Activated CD8-positive, alpha-beta T cell treated with anti-CD3 and anti-CD28 coated beads, Interleukin-2, amount 10 ng/mL, durations not matched to agents 7 days and 5 days (primary cell): ENCODE data around the gene USP37. TPM values are rescaled to one million over a fixed set of nuclear protein-coding genes. Genes with fewer than 3 reads are reported as not detected.
"Not testable (repeated sequence)": the region's sequence is repeated elsewhere in the genome, so short reads cannot be mapped to it uniquely, and the experiment has no call there.

ENCODE experiments used
- ATAC-seq: fragments of 150-1000 bp; cut with Tn5 transposase; one replicate; pipeline ENCODE4 v1.10.0; 2021; ENCODE audit warnings: moderate library complexity
- CTCF ChIA-PET: fragments of 350-600 bp; sonication (Branson Sonifier 250); formaldehyde crosslinking; loops from one replicate; lab custom pipeline; 2021; ENCODE audit warnings: antibody characterized with exemption; lab: Charles Lee
- POLR2A ChIA-PET: fragments of 350-600 bp; sonication (Branson Sonifier 250); formaldehyde crosslinking; loops from one replicate; lab custom pipeline; 2021; ENCODE audit warnings: antibody characterized with exemption; lab: Charles Lee
- DNase-seq: peaks from one replicate; pipeline ENCODE4 v3.0.0-alpha.2; 2020
- H3K27ac Mint-ChIP-seq: one replicate; pipeline ENCODE4 v1.8.0; 2021; ENCODE audit warnings: mild to moderate bottlenecking, mixed read lengths
- H3K27me3 Mint-ChIP-seq: one replicate; pipeline ENCODE4 v1.8.0; 2021; ENCODE audit warnings: low read depth, mixed read lengths
- H3K36me3 Mint-ChIP-seq: one replicate; pipeline ENCODE4 v1.8.0; 2021; ENCODE audit warnings: low read depth, mixed read lengths
- H3K4me1 Mint-ChIP-seq: one replicate; pipeline ENCODE4 v1.8.0; 2021; ENCODE audit warnings: low read depth, mixed read lengths
- H3K4me3 Mint-ChIP-seq: one replicate; pipeline ENCODE4 v1.8.0; 2021; ENCODE audit warnings: mild to moderate bottlenecking, mixed read lengths
- H3K9me3 Mint-ChIP-seq: one replicate; pipeline ENCODE4 v1.8.0; 2022; ENCODE audit warnings: mixed read lengths; ENCODE audit not compliant: insufficient read depth
- total RNA-seq, 2 experiments: library from RNA; stranded (reverse); gene quantifications; one replicate each; pipeline ENCODE4 v1.2.3, GENCODE V29; 2021

The USP37 gene
- total RNA-seq, 2 experiments from 2014 or later: 33.9 to 38.1 TPM

GRCh38 chr2:218554225-218554624 is 13.9 kb downstream of the USP37 start:
- H3K27ac Mint-ChIP-seq, DNase-seq, H3K27me3 Mint-ChIP-seq, POLR2A ChIA-PET, H3K4me3 Mint-ChIP-seq, ATAC-seq, CTCF ChIA-PET, H3K9me3 Mint-ChIP-seq, H3K4me1 Mint-ChIP-seq: not testable (repeated sequence)
- H3K36me3 Mint-ChIP-seq: peaks cover 54% of the 10 kb centered on the region

GRCh38 chr2:218547978-218548377 is 20.2 kb downstream of the USP37 start:
- ChIA-PET POLR2A (no interaction called here), CTCF (no interaction called here)
- Mint-ChIP-seq H3K36me3 (peaks cover 62% of the 10 kb centered on the region), H3K4me1 (no peaks in the 10 kb centered on the region), H3K27ac (no peak overlapping the region), H3K9me3 (no peaks in the 10 kb centered on the region), H3K27me3 (no peaks in the 10 kb centered on the region), H3K4me3 (no peak overlapping the region)
- DNase-seq: no peak
- no peak for ATAC-seq

- no peak for DNase-seq
- H3K4me1 Mint-ChIP-seq: no peaks in the 10 kb centered on the region
- H3K9me3 Mint-ChIP-seq: no peaks in the 10 kb centered on the region
- CTCF ChIA-PET: interaction anchor here (0.7 kb wide), 1 partner anchor 36 kb away, joined by 3 read pairs; no protein-coding TSS in a partner anchor
- no peak overlapping the region for H3K4me3 Mint-ChIP-seq
- no peaks in the 10 kb centered on the region for H3K27me3 Mint-ChIP-seq
- POLR2A ChIA-PET: no interaction called here
- no peak for ATAC-seq
- H3K27ac Mint-ChIP-seq: no peak overlapping the region
- H3K36me3 Mint-ChIP-seq: peaks cover 61% of the 10 kb centered on the region
Observed at GRCh38 chr2:218547511-218547910, 20.6 kb downstream of the USP37 start.

- Mint-ChIP-seq H3K27me3 (no peaks in the 10 kb centered on the region), H3K4me1 (no peaks in the 10 kb centered on the region), H3K4me3 (no peak overlapping the region), H3K27ac (no peak overlapping the region), H3K9me3 (no peaks in the 10 kb centered on the region), H3K36me3 (peaks cover 62% of the 10 kb centered on the region)
- ChIA-PET POLR2A (no interaction called here), CTCF (no interaction called here)
- DNase-seq: no peak
- no peak for ATAC-seq
Observed at GRCh38 chr2:218546012-218546411, 22.1 kb downstream of the USP37 start.

- peaks cover 45% of the 10 kb centered on the region for H3K36me3 Mint-ChIP-seq
- no peaks in the 10 kb centered on the region for H3K9me3 Mint-ChIP-seq
- no peaks in the 10 kb centered on the region for H3K4me1 Mint-ChIP-seq
- no peak overlapping the region for H3K27ac Mint-ChIP-seq
- ChIA-PET CTCF (no interaction called here), POLR2A (no interaction called here)
- DNase-seq (no peak), ATAC-seq (no peak)
- no peaks in the 10 kb centered on the region for H3K27me3 Mint-ChIP-seq
- no peak overlapping the region for H3K4me3 Mint-ChIP-seq
Observed at GRCh38 chr2:218540015-218540414, 28.1 kb downstream of the USP37 start.

GRCh38 chr2:218536804-218537494 is 31.2 kb downstream of the USP37 start:
- Mint-ChIP-seq H3K4me1 (no peaks in the 10 kb centered on the region), H3K9me3 (no peaks in the 10 kb centered on the region), H3K36me3 (peaks cover 42% of the 10 kb centered on the region), H3K4me3 (no peak overlapping the region), H3K27ac (no peak overlapping the region), H3K27me3 (no peaks in the 10 kb centered on the region)
- no peak for ATAC-seq
- no peak for DNase-seq
- POLR2A ChIA-PET: no interaction called here
- CTCF ChIA-PET: no interaction called here

GRCh38 chr2:218529990-218530389 is 38.2 kb downstream of the USP37 start:
- Mint-ChIP-seq H3K9me3 (peaks cover 3% of the 10 kb centered on the region), H3K4me3 (no peak overlapping the region), H3K36me3 (peaks cover 68% of the 10 kb centered on the region), H3K27ac (no peak overlapping the region), H3K27me3 (no peaks in the 10 kb centered on the region), H3K4me1 (peaks cover 2% of the 10 kb centered on the region)
- ChIA-PET CTCF (interaction anchor here (7.6 kb wide), 1 partner anchor 13 kb away, joined by 36 read pairs; no protein-coding TSS in a partner anchor), POLR2A (no interaction called here)
- ATAC-seq (no peak), DNase-seq (no peak)

- H3K27me3 Mint-ChIP-seq, H3K27ac Mint-ChIP-seq, H3K9me3 Mint-ChIP-seq, H3K4me3 Mint-ChIP-seq, DNase-seq, H3K4me1 Mint-ChIP-seq, POLR2A ChIA-PET, ATAC-seq: not testable (repeated sequence)
- CTCF ChIA-PET: interaction anchor here (7.6 kb wide), 1 partner anchor 11 kb away, joined by 36 read pairs; no protein-coding TSS in a partner anchor
- peaks cover 76% of the 10 kb centered on the region for H3K36me3 Mint-ChIP-seq
Observed at GRCh38 chr2:218528409-218528808, 39.7 kb downstream of the USP37 start.

- Mint-ChIP-seq H3K4me1 (no peaks in the 10 kb centered on the region), H3K36me3 (peaks cover 57% of the 10 kb centered on the region), H3K9me3 (peaks cover 8% of the 10 kb centered on the region), H3K4me3 (no peak overlapping the region), H3K27me3 (no peaks in the 10 kb centered on the region), H3K27ac (no peak overlapping the region)
- DNase-seq (no peak), ATAC-seq (no peak)
- ChIA-PET POLR2A (interaction anchor here (0.6 kb wide), 1 partner anchor 69 kb away, joined by 3 read pairs; no protein-coding TSS in a partner anchor), CTCF (no interaction called here)
Observed at GRCh38 chr2:218523651-218524050, 44.5 kb downstream of the USP37 start.

- POLR2A ChIA-PET: no interaction called here
- CTCF ChIA-PET: interaction anchor here (3.7 kb wide), 1 partner anchor 13 kb away, joined by 36 read pairs; no protein-coding TSS in a partner anchor
- Mint-ChIP-seq H3K36me3 (peaks cover 44% of the 10 kb centered on the region), H3K4me3 (no peak overlapping the region), H3K27ac (no peak overlapping the region), H3K9me3 (no peaks in the 10 kb centered on the region), H3K4me1 (peaks cover 14% of the 10 kb centered on the region), H3K27me3 (no peaks in the 10 kb centered on the region)
- ATAC-seq (no peak), DNase-seq (no peak)
Observed at GRCh38 chr2:218518876-218519275, 49.3 kb downstream of the USP37 start.

- Mint-ChIP-seq H3K4me3 (no peak overlapping the region), H3K36me3 (peaks cover 41% of the 10 kb centered on the region), H3K27ac (peak overlapping the region; percentile 41), H3K27me3 (no peaks in the 10 kb centered on the region), H3K9me3 (no peaks in the 10 kb centered on the region), H3K4me1 (peaks cover 14% of the 10 kb centered on the region)
- POLR2A ChIA-PET: interaction anchor here (0.6 kb wide), 1 partner anchor 929 kb away, joined by 3 read pairs; no protein-coding TSS in a partner anchor
- DNase-seq (no peak), ATAC-seq (no peak)
- CTCF ChIA-PET: interaction anchor here (1.0 to 3.7 kb wide), 5 partner anchors 10 to 105 kb away, joined by 3 to 36 read pairs (median 3); no protein-coding TSS in a partner anchor
Observed at GRCh38 chr2:218517434-218518206, 50.5 kb downstream of the USP37 start.

GRCh38 chr2:218516614-218517013 is 51.5 kb downstream of the USP37 start:
- POLR2A ChIA-PET: interaction anchor here (0.6 kb wide), 1 partner anchor 930 kb away, joined by 3 read pairs; no protein-coding TSS in a partner anchor
- peak; percentile 61 for ATAC-seq
- DNase-seq: peak; percentile 33

More at GRCh38 chr2:218516614-218517013, 51.5 kb downstream of the USP37 start:
- Mint-ChIP-seq H3K9me3 (no peaks in the 10 kb centered on the region), H3K36me3 (peaks cover 46% of the 10 kb centered on the region), H3K4me1 (peaks cover 14% of the 10 kb centered on the region), H3K27ac (no peak overlapping the region), H3K4me3 (no peak overlapping the region), H3K27me3 (no peaks in the 10 kb centered on the region)
- CTCF ChIA-PET: interaction anchor here (1.0 to 3.7 kb wide), 6 partner anchors 11 to 104 kb away, joined by 3 to 36 read pairs (median 3); no protein-coding TSS in a partner anchor
